ENCODE measurements around the gene IKZF2. TPM values are rescaled to one million over a fixed set of nuclear protein-coding genes. Genes with fewer than 3 reads are reported as not detected.

The IKZF2 gene
- total and polyA plus RNA-seq, 10 of the 15 experiments (the other 5 are each of a cell fraction or from before 2014, with no cell fraction given): 15.2 to 266 (median 87.2) TPM

GRCh38 chr2:213172641-213173040 lies 21.2 kb upstream of the IKZF2 start:
- CTCF ChIA-PET: interaction anchor here (1.0 to 3.6 kb wide), 8 partner anchors 10 to 78 kb away, joined by 3 to 18 read pairs (median 4); partner anchors contain the start of gene IKZF2
- SMC1A ChIA-PET (ENCODE audit: uncharacterized antibody, unreplicated experiment): interaction anchor here (1.2 to 8.0 kb wide), 12 partner anchors 10 to 58 kb away, joined by 3 to 97 read pairs (median 6); no protein-coding TSS in a partner anchor
- in situ Hi-C loops (cut with MboI): no loop called here

More at GRCh38 chr2:213172641-213173040, 21.2 kb upstream of the IKZF2 start:
- H3K4me2 ChIP-seq (ENCODE audit: control insufficient read depth, insufficient read depth): no peak overlapping the region
- no peaks in the 10 kb centered on the region for H3K79me2 ChIP-seq (ENCODE audit: control insufficient read depth, insufficient read depth, low read length)
- ChIA-PET POLR2A (interaction anchor here (0.7 to 2.8 kb wide), 6 partner anchors 9 to 16 kb away, joined by 3 to 14 read pairs (median 4); no protein-coding TSS in a partner anchor), RAD21 (ENCODE audit: unreplicated experiment) (interaction anchor here (1.1 to 2.0 kb wide), 7 partner anchors 9 to 60 kb away, joined by 3 to 7 read pairs (median 4); no protein-coding TSS in a partner anchor)
- no peaks in the 10 kb centered on the region for H3K36me3 ChIP-seq (ENCODE audit: control insufficient read depth in 2 of 2, insufficient read depth in 2 of 2, low read length in 1 of 2)
- no peak overlapping the region for H3K27ac ChIP-seq (ENCODE audit: control insufficient read depth, insufficient read depth)
- peak overlapping the region; percentile 52 for H2AFZ ChIP-seq (ENCODE audit: control insufficient read depth, low read depth, low read length)
- intact Hi-C loops (cut with micrococcal nuclease; ENCODE audit: unreplicated experiment): no loop called here
- DNase-seq (ENCODE audit: low read depth, low spot score) (no peak), FAIRE-seq (no peak), ATAC-seq (peak; percentile 23)
- no peak overlapping the region for H3K4me3 ChIP-seq
- TF ChIP-seq CBX3 (IDR thresholded peaks at IDR 0.05; ENCODE audit: borderline replicate concordance, low read depth): no peak
- TF ChIP-seq ATF2 (IDR thresholded peaks at IDR 0.05; ENCODE audit: low read length): no peak
- TF ChIP-seq SUZ12 (IDR thresholded peaks at IDR 0.05; ENCODE audit: unreplicated experiment): no peak
- no peak for TF ChIP-seq TARDBP (IDR thresholded peaks at IDR 0.05; ENCODE audit: borderline replicate concordance)
- TF ChIP-seq CEBPB (IDR thresholded peaks at IDR 0.05; ENCODE audit: borderline replicate concordance in 1 of 2, low read depth in 2 of 2, low read length in 2 of 2): no peak
- no peak for TF ChIP-seq RAD21 (IDR thresholded peaks at IDR 0.05; ENCODE audit: insufficient read depth, low read depth, low read length)
- TF ChIP-seq CREB1 (IDR thresholded peaks at IDR 0.05; ENCODE audit: low read depth): no peak
- TF ChIP-seq BCL11A (IDR thresholded peaks at IDR 0.05; ENCODE audit: low read depth, low read length): no peak
- H3K4me1 ChIP-seq (ENCODE audit: control insufficient read depth, insufficient read depth, low read length): peaks cover 9% of the 10 kb centered on the region; the same call in 1 of the 2 replicates
- 0% methylated on average over 1 of the region's 1 CpG for WGBS (ENCODE audit: insufficient coverage, insufficient replicate concordance, low lambda C conversion rate, missing lambda C conversion rate)
- no TSS peak for BruUV-seq (replicated peaks)
- no peak overlapping the region for H3K9ac ChIP-seq (ENCODE audit: control insufficient read depth, insufficient read depth, low read length)
- H3K9me3 ChIP-seq (replicated peaks; ENCODE audit: control insufficient read depth, insufficient read depth, low read length): peaks cover 2% of the 10 kb centered on the region; the same call in 2 of the 3 replicates
- no peaks in the 10 kb centered on the region for H4K20me1 ChIP-seq (ENCODE audit: control insufficient read depth, insufficient read depth)
- no peaks in the 10 kb centered on the region for H3K27me3 ChIP-seq (replicated peaks in 1 of 2; ENCODE audit: control insufficient read depth in 2 of 2, insufficient read depth in 2 of 2, low read length in 1 of 2)

Data from GM12878 (cell line).